ENCODE results near the gene ATL2.

The ATL2 gene

GRCh38 chr2:38256610-38257009 is 120.5 kb downstream of the ATL2 start:
- TF ChIP-seq CTCF (IDR thresholded peaks at IDR 0.05; ENCODE audit: insufficient read depth, low read length, poor library complexity, severe bottlenecking), result no peak
- Histone ChIP-seq H3K27me3 (replicated peaks; ENCODE audit: control insufficient read depth, insufficient read depth, low read length) (no peaks in the 10 kb centered on the region), H3K4me3 (replicated peaks; ENCODE audit: low read depth, low read length) (no peak overlapping the region), H3K36me3 (ENCODE audit: control insufficient read depth, insufficient read depth, low read length) (no peaks in the 10 kb centered on the region)
- no peak for DNase-seq (ENCODE audit: extremely low read depth, insufficient read length)

DNA sequence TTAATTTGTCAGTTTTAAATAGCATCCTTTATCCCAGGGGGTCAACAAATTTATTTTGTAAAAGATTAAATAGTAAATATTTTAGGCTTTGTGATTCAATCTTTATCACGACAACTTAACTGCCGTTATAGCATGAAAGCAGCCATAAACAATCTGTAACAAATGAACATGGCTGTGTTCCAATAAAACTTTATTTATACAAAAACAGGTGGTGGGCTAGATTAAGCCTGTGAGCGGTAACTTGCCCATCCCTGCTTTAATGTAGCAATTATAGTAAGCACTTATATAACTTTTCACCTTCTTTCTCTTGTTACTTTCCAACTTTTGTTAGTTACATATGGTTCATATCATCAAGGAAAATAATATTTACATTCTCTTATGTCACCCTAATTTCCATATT is 121.9 kb downstream of the ATL2 start:
- TF ChIP-seq CTCF (IDR thresholded peaks at IDR 0.05; ENCODE audit: insufficient read depth, low read length, poor library complexity, severe bottlenecking), result no peak
- Histone ChIP-seq H3K27me3 (replicated peaks; ENCODE audit: control insufficient read depth, insufficient read depth, low read length) (no peaks in the 10 kb centered on the region), H3K36me3 (ENCODE audit: control insufficient read depth, insufficient read depth, low read length) (no peaks in the 10 kb centered on the region), H3K4me3 (replicated peaks; ENCODE audit: low read depth, low read length) (no peak overlapping the region)
- no peak for DNase-seq (ENCODE audit: extremely low read depth, insufficient read length)

- Histone ChIP-seq H3K27me3 (replicated peaks; ENCODE audit: control insufficient read depth, insufficient read depth, low read length) (no peaks in the 10 kb centered on the region), H3K4me3 (replicated peaks; ENCODE audit: low read depth, low read length) (no peak overlapping the region), H3K36me3 (ENCODE audit: control insufficient read depth, insufficient read depth, low read length) (no peaks in the 10 kb centered on the region)
- DNase-seq (ENCODE audit: extremely low read depth, insufficient read length), result no peak
- no peak for TF ChIP-seq CTCF (IDR thresholded peaks at IDR 0.05; ENCODE audit: insufficient read depth, low read length, poor library complexity, severe bottlenecking)
These were observed 122.3 kb downstream of the ATL2 start for GRCh38 chr2:38254796-38255195.

GRCh38 chr2:38251940-38252339 is 125.1 kb downstream of the ATL2 start:
- DNase-seq (ENCODE audit: extremely low read depth, insufficient read length), result no peak
- Histone ChIP-seq H3K27me3 (replicated peaks; ENCODE audit: control insufficient read depth, insufficient read depth, low read length) (no peaks in the 10 kb centered on the region), H3K4me3 (replicated peaks; ENCODE audit: low read depth, low read length) (no peak overlapping the region), H3K36me3 (ENCODE audit: control insufficient read depth, insufficient read depth, low read length) (no peaks in the 10 kb centered on the region)
- no peak for TF ChIP-seq CTCF (IDR thresholded peaks at IDR 0.05; ENCODE audit: insufficient read depth, low read length, poor library complexity, severe bottlenecking)

- Histone ChIP-seq H3K36me3 (ENCODE audit: control insufficient read depth, insufficient read depth, low read length) (no peaks in the 10 kb centered on the region), H3K4me3 (replicated peaks; ENCODE audit: low read depth, low read length) (no peak overlapping the region), H3K27me3 (replicated peaks; ENCODE audit: control insufficient read depth, insufficient read depth, low read length) (0 out of 2 replicates have a peak, but pooled peaks cover 1% of the 10 kb centered on the region)
- no peak for DNase-seq (ENCODE audit: extremely low read depth, insufficient read length)
- TF ChIP-seq CTCF (IDR thresholded peaks at IDR 0.05; ENCODE audit: insufficient read depth, low read length, poor library complexity, severe bottlenecking), result no peak
These were observed 128.4 kb downstream of the ATL2 start for GRCh38 chr2:38248707-38249106.

DNA sequence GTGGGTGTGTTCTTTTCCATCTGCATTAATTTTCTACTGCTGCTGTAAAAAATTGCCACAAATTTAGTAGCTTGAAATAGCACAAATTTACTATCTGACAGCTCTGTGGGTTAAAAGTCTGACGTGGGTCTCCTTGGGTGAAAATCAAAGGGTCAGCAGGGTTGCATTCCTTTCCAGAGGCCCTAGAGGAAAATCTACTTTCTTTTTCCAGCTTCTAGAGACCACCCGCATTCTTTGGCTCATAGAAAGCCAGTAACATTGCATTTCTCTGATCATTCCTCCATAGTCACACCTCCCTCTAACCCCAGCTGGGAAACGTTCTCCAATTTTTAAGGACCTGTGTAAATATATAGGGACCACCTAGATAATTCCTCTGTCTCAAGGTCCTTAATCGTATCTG is 128.8 kb downstream of the ATL2 start:
- Histone ChIP-seq H3K36me3 (ENCODE audit: control insufficient read depth, insufficient read depth, low read length) (no peaks in the 10 kb centered on the region), H3K27me3 (replicated peaks; ENCODE audit: control insufficient read depth, insufficient read depth, low read length) (0 out of 2 replicates have a peak, but pooled peaks cover 1% of the 10 kb centered on the region), H3K4me3 (replicated peaks; ENCODE audit: low read depth, low read length) (no peak overlapping the region)
- TF ChIP-seq CTCF (IDR thresholded peaks at IDR 0.05; ENCODE audit: insufficient read depth, low read length, poor library complexity, severe bottlenecking), result no peak
- DNase-seq (ENCODE audit: extremely low read depth, insufficient read length), result no peak

Measured in GM06990 (cell line).